Measurements from ENCODE around the gene BOD1.

DNA sequence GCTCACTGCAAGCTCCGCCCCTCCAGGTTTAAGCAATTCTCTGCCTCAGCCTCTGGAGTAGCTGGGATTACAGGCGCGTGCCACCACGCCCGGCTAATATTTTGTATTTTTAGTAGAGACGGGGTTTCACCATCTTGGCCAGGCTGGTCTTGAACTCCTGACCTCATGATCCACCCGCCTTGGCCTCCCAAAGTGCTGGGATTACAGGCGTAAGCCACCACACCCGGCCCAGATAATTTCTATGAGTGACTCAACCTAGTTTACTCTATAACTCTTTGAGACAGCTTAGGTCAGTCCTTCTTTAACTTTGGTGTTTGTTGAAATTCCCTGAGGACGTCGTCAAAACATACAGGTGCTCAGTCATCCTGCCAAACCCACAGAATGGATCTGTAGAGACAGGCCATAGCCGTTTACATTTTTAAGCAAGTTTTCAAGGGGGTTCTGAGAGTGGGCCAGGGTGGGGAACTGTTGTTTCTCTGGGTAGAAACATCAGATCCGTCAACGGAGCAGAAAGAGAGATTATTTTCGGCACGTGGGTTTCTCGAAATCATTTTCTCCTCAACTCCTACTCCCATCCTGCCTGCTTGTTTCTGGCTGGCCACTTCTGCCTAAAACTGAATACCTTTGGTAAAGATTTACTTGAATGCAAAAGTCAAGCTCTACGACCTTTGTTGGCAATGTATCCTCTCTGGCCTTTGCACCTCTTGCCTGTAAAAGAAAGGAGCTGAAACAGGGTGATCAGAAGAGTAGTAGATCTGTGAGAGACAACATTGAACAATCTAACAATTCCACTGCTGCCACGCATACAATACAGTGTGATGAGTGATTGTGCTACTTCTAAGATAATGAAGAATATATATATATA, 6.0 kb upstream of the BOD1 start:
- TF ChIP-seq, protein P1, sequence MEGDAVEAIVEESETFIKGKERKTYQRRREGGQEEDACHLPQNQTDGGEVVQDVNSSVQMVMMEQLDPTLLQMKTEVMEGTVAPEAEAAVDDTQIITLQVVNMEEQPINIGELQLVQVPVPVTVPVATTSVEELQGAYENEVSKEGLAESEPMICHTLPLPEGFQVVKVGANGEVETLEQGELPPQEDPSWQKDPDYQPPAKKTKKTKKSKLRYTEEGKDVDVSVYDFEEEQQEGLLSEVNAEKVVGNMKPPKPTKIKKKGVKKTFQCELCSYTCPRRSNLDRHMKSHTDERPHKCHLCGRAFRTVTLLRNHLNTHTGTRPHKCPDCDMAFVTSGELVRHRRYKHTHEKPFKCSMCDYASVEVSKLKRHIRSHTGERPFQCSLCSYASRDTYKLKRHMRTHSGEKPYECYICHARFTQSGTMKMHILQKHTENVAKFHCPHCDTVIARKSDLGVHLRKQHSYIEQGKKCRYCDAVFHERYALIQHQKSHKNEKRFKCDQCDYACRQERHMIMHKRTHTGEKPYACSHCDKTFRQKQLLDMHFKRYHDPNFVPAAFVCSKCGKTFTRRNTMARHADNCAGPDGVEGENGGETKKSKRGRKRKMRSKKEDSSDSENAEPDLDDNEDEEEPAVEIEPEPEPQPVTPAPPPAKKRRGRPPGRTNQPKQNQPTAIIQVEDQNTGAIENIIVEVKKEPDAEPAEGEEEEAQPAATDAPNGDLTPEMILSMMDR (IDR thresholded peaks at IDR 0.05) = no peak
- TF ChIP-seq POLR2A (IDR thresholded peaks at IDR 0.05) = no peak

Measured in ovary (tissue), 3 donors.